Endothelial cell of umbilical vein (primary cell): ENCODE measurements around the gene WDFY2. TPM values are rescaled to one million over a fixed set of nuclear protein-coding genes. Genes with fewer than 3 reads are reported as not detected.

Experiments
- BruUV-seq: library from RNA; stranded (reverse); fragments of 400-500 nt; replicated peaks from 2 replicates; lab custom pipeline; 2021; lab: Mats Ljungman, UMichigan
- CTCF ChIA-PET: fragments of 300-600, 350-600 bp; sonication (Branson Sonifier 250); formaldehyde crosslinking; loops from one replicate; lab custom pipeline; 2021; ENCODE audit warnings: antibody characterized with exemption, inconsistent platforms; lab: Charles Lee
- POLR2A ChIA-PET: fragments of 300-600, 350-600 bp; sonication (Branson Sonifier 250); formaldehyde crosslinking; loops from one replicate; lab custom pipeline; 2021; ENCODE audit warnings: antibody characterized with exemption, inconsistent platforms; lab: Charles Lee
- DNase-seq: peaks from one replicate; pipeline ENCODE4 v3.0.0-alpha.2; 2011; ENCODE audit warnings: low read depth, low spot score
- FAIRE-seq: peaks from 2 replicates; lab custom pipeline; 2011; peaks lifted over from hg19 to GRCh38; lab: Jason Lieb, UNC
- H2AFZ ChIP-seq: 2 replicates; pipeline ENCODE4 v1.6.0; 2012; ENCODE audit warnings: low read depth, low read length, control low read depth, inconsistent platforms
- H3K27ac ChIP-seq: 2 replicates; pipeline ENCODE4 v1.5.1; 2011; ENCODE audit warnings: low read depth, mild to moderate bottlenecking, control low read depth, low read length, moderate library complexity; ENCODE audit not compliant: insufficient read depth
- H3K27me3 ChIP-seq, 2 experiments: 2 replicates each; pipeline versions ENCODE4 v1.6.0 to v1.6.1; 2011; ENCODE audit warnings: low read length in 2 of 2, mixed read lengths in 1 of 2; ENCODE audit not compliant: control insufficient read depth in 2 of 2, insufficient read depth in 2 of 2
- H3K36me3 ChIP-seq, 2 experiments: 2 replicates in 1 of 2; 3 replicates in 1 of 2; pipeline ENCODE4 v1.5.1; 2011; ENCODE audit warnings: low read length in 2 of 2, mild to moderate bottlenecking in 1 of 2, moderate library complexity in 1 of 2; ENCODE audit not compliant: control insufficient read depth in 2 of 2, insufficient read depth in 2 of 2; ENCODE audit errors: extremely low read depth in 1 of 2
- H3K4me1 ChIP-seq: 3 replicates; pipeline ENCODE4 v1.5.1; 2011; ENCODE audit warnings: mild to moderate bottlenecking, low read length; ENCODE audit not compliant: control insufficient read depth, insufficient read depth; ENCODE audit errors: extremely low read depth
- H3K4me2 ChIP-seq: 2 replicates; pipeline ENCODE4 v1.6.1; 2011; ENCODE audit warnings: low read length, control low read depth, mixed read lengths; ENCODE audit not compliant: insufficient read depth
- H3K4me3 ChIP-seq, 3 experiments: fragments of 200-600 bp in 1 of 3; sonication (generic), shearing (Covaris generic) in 1 of 3; replicated peaks in 1 of 3; 2 replicates each; pipeline ENCODE4 v1.5.1; 2011 to 2016; ENCODE audit warnings: control low read depth in 3 of 3, low read length in 3 of 3, mild to moderate bottlenecking in 2 of 3, inconsistent platforms in 1 of 3, low read depth in 1 of 3, moderate library complexity in 1 of 3; ENCODE audit not compliant: insufficient read depth in 1 of 3
- H3K79me2 ChIP-seq: 2 replicates; pipeline ENCODE4 v1.6.0; 2012; ENCODE audit warnings: low read length, inconsistent platforms; ENCODE audit not compliant: control insufficient read depth, insufficient read depth
- H3K9ac ChIP-seq: replicated peaks from 2 replicates; pipeline ENCODE3; 2011; ENCODE audit warnings: low read length, control low read depth; ENCODE audit not compliant: insufficient read depth; ENCODE audit errors: extremely low read depth
- H3K9me1 ChIP-seq: replicated peaks from 3 replicates; pipeline ENCODE4 v1.6.0; 2011; ENCODE audit warnings: mild to moderate bottlenecking, low read length; ENCODE audit not compliant: control insufficient read depth, insufficient read depth; ENCODE audit errors: extremely low read depth
- H3K9me3 ChIP-seq: replicated peaks from 2 replicates; pipeline ENCODE4 v1.5.1; 2012; ENCODE audit warnings: low read length, inconsistent platforms; ENCODE audit not compliant: control insufficient read depth, insufficient read depth
- H4K20me1 ChIP-seq: replicated peaks from 2 replicates; pipeline ENCODE3; 2011; ENCODE audit warnings: mild to moderate bottlenecking, low read length; ENCODE audit not compliant: control insufficient read depth, insufficient read depth; ENCODE audit errors: extremely low read depth
- EZH2 ChIP-seq: IDR thresholded peaks from 2 replicates; pipeline ENCODE4 v1.6.1; 2012; ENCODE audit warnings: borderline replicate concordance, low read depth, mild to moderate bottlenecking, moderate library complexity, low read length, inconsistent platforms; ENCODE audit not compliant: severe bottlenecking
- FOS ChIP-seq: IDR thresholded peaks from 2 replicates; pipeline ENCODE4 v1.6.1; 2011; ENCODE audit warnings: mild to moderate bottlenecking, low read length, moderate library complexity, borderline replicate concordance; ENCODE audit not compliant: insufficient read depth
- GATA2 ChIP-seq: IDR thresholded peaks from 2 replicates; pipeline ENCODE4 v1.7.0; 2011; ENCODE audit warnings: low read depth, mild to moderate bottlenecking, moderate library complexity, mixed read lengths, low read length; ENCODE audit not compliant: insufficient read length, insufficient read depth
- JUN ChIP-seq: IDR thresholded peaks from 2 replicates; pipeline ENCODE4 v1.6.1; 2011; ENCODE audit warnings: borderline replicate concordance, low read depth; ENCODE audit not compliant: insufficient read length, insufficient read depth
- MAX ChIP-seq: IDR thresholded peaks from 2 replicates; pipeline ENCODE4 v1.6.1; 2011; ENCODE audit not compliant: insufficient read depth, insufficient read length
- MYC ChIP-seq: IDR thresholded peaks from one replicate; pipeline ENCODE4 v1.6.1; 2011; ENCODE audit warnings: mild to moderate bottlenecking, low read depth, low read length
- POLR2A ChIP-seq: IDR thresholded peaks from 2 replicates; pipeline ENCODE4 v1.6.1; 2012; ENCODE audit warnings: low read depth, mild to moderate bottlenecking, control low read depth, low read length
- POLR2AphosphoS5 ChIP-seq: IDR thresholded peaks from 2 replicates; pipeline ENCODE4 v1.6.1; 2012; ENCODE audit warnings: low read depth, mild to moderate bottlenecking, control low read depth, low read length, moderate library complexity; ENCODE audit not compliant: insufficient read depth
- dilution Hi-C: fragments of 300-500 bp; cut with MboI; formaldehyde crosslinking; loops from one replicate; pipeline ENCODE4 v1.15.0; 2019; ENCODE audit warnings: low sequenced_read_pairs; ENCODE audit not compliant: extremely low pct_ligation_motif_present
- intact Hi-C: fragments of 100-400 bp; cut with micrococcal nuclease; formaldehyde crosslinking; loops from one replicate; pipeline ENCODE4 v1.10.0; 2022
- polyA plus RNA-seq, 4 experiments: library from polyadenylated mRNA; depleted of rRNA in 3 of 4; stranded (reverse) in 3 of 4; unstranded in 1 of 4; fragments of >200 nt; gene quantifications; 2 replicates each; pipeline versions ENCODE4 v1.2.1 to v1.2.3, GENCODE V29; 2011 to 2012; ENCODE audit warnings: missing spikeins in 1 of 4
- total RNA-seq: library from RNA; stranded (reverse); gene quantifications from 2 replicates; pipeline ENCODE4 v1.2.3, GENCODE V29; 2021
- TF ChIP-seq, protein P1 (sequence below), 2 donors: IDR thresholded peaks; 1 replicate in 1 of 2; 2 replicates in 1 of 2; pipeline ENCODE4 v1.5.1; 2011; ENCODE audit warnings: low read length in 2 of 2, mild to moderate bottlenecking in 2 of 2, moderate library complexity in 2 of 2, control low read depth in 1 of 2, inconsistent platforms in 1 of 2, low read depth in 1 of 2; ENCODE audit not compliant: insufficient read depth in 1 of 2; ENCODE audit errors: extremely low read depth in 1 of 2

Gene WDFY2
- total and polyA plus RNA-seq, 2 donors (not counting 3 experiments of a cell fraction or from before 2014, with no cell fraction given) = 2.1 to 5.5 TPM

- intact Hi-C loops (no loop called here), dilution Hi-C loops (no loop called here)
- no peaks in the 10 kb centered on the region for H4K20me1 ChIP-seq
- no peaks in the 10 kb centered on the region for H3K79me2 ChIP-seq
- H3K9me1 ChIP-seq = no peaks in the 10 kb centered on the region
- FAIRE-seq = no peak
- TF ChIP-seq EZH2 (no peak), POLR2A (no peak), POLR2AphosphoS5 (no peak), MYC (no peak), FOS (no peak), JUN (no peak), GATA2 (no peak), MAX (no peak)
- TF ChIP-seq, protein P1, sequence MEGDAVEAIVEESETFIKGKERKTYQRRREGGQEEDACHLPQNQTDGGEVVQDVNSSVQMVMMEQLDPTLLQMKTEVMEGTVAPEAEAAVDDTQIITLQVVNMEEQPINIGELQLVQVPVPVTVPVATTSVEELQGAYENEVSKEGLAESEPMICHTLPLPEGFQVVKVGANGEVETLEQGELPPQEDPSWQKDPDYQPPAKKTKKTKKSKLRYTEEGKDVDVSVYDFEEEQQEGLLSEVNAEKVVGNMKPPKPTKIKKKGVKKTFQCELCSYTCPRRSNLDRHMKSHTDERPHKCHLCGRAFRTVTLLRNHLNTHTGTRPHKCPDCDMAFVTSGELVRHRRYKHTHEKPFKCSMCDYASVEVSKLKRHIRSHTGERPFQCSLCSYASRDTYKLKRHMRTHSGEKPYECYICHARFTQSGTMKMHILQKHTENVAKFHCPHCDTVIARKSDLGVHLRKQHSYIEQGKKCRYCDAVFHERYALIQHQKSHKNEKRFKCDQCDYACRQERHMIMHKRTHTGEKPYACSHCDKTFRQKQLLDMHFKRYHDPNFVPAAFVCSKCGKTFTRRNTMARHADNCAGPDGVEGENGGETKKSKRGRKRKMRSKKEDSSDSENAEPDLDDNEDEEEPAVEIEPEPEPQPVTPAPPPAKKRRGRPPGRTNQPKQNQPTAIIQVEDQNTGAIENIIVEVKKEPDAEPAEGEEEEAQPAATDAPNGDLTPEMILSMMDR (IDR thresholded peaks at IDR 0.05; ENCODE audit: extremely low read depth in 1 of 2, insufficient read depth in 1 of 2, low read depth in 1 of 2, low read length in 2 of 2) = no peak
- H3K27ac ChIP-seq = no peak overlapping the region
- no TSS peak for BruUV-seq
- no peak overlapping the region for H3K4me3 ChIP-seq
- no peaks in the 10 kb centered on the region for H3K4me1 ChIP-seq
- no peak overlapping the region for H3K9ac ChIP-seq
- DNase-seq = no peak
- no peak overlapping the region for H2AFZ ChIP-seq
- H3K4me2 ChIP-seq = no peak overlapping the region
- ChIA-PET POLR2A (interaction anchor here (2.4 kb wide), 1 partner anchor 330 kb away, joined by 6 read pairs; the partner anchor contains the start of gene INTS6), CTCF (interaction anchor here (0.8 to 1.7 kb wide), 6 partner anchors 10 to 658 kb away, joined by 3 to 8 read pairs (median 4); no protein-coding TSS in a partner anchor)
- H3K9me3 ChIP-seq = no peaks in the 10 kb centered on the region
- no peaks in the 10 kb centered on the region for H3K27me3 ChIP-seq
- H3K36me3 ChIP-seq = no peaks in the 10 kb centered on the region
Measured at GRCh38 chr13:51783428-51784094, 199.3 kb downstream of the WDFY2 start.
